GM19035 (cell line): ENCODE data around the gene GBA3.

Source experiments
- ATAC-seq: cut with Tn5 transposase; IDR thresholded peaks from one replicate; pipeline ENCODE4 v1.9.1; 2021; ENCODE audit not compliant: unreplicated experiment

The GBA3 gene

GRCh38 chr4:22692736-22693135 is at the start of gene GBA3:
Gene GBA3, plus strand, starts transcription at chr4:22692937.
- no peak for ATAC-seq

- ATAC-seq = no peak
Measured at GRCh38 chr4:22643952-22644351, 48.8 kb upstream of the GBA3 start.

GRCh38 chr4:22645481-22646182 is 47.1 kb upstream of the GBA3 start:
- no peak for ATAC-seq

- no peak for ATAC-seq
Measured at GRCh38 chr4:22648996-22649395, 43.7 kb upstream of the GBA3 start.

- no peak for ATAC-seq
Measured at GRCh38 chr4:22650771-22651170, 42.0 kb upstream of the GBA3 start.

- ATAC-seq = no peak
Measured at GRCh38 chr4:22653752-22654151, 39.0 kb upstream of the GBA3 start.

- ATAC-seq = no peak
Measured at GRCh38 chr4:22661443-22661842, 31.3 kb upstream of the GBA3 start.

- no peak for ATAC-seq
Measured at GRCh38 chr4:22667332-22667940, 25.3 kb upstream of the GBA3 start.

- no peak for ATAC-seq
Measured at GRCh38 chr4:22668301-22668700, 24.4 kb upstream of the GBA3 start.

GRCh38 chr4:22668702-22669101 is 24.0 kb upstream of the GBA3 start:
- no peak for ATAC-seq

GRCh38 chr4:22670956-22671355 is 21.8 kb upstream of the GBA3 start:
- no peak for ATAC-seq

- no peak for ATAC-seq
Measured at GRCh38 chr4:22672519-22672918, 20.2 kb upstream of the GBA3 start.

GRCh38 chr4:22672944-22673343 is 19.8 kb upstream of the GBA3 start:
- ATAC-seq = no peak

GRCh38 chr4:22674700-22675099 is 18.0 kb upstream of the GBA3 start:
- ATAC-seq = no peak

GRCh38 chr4:22676063-22676462 is 16.7 kb upstream of the GBA3 start:
- ATAC-seq = no peak

- no peak for ATAC-seq
Measured at GRCh38 chr4:22677780-22678179, 15.0 kb upstream of the GBA3 start.

- ATAC-seq = no peak
Measured at GRCh38 chr4:22678940-22679854, 13.5 kb upstream of the GBA3 start.

GRCh38 chr4:22680065-22680642 is 12.6 kb upstream of the GBA3 start:
- ATAC-seq = no peak

- ATAC-seq = no peak
Measured at GRCh38 chr4:22683726-22684125, 9.0 kb upstream of the GBA3 start.

GRCh38 chr4:22686141-22686540 is 6.6 kb upstream of the GBA3 start:
- ATAC-seq = no peak

GRCh38 chr4:22688236-22688635 is 4.5 kb upstream of the GBA3 start:
- no peak for ATAC-seq
